ENCODE data around the gene TMEM170A.
A peak's percentile ranks its signal among the peaks of the same experiment; 100 is the strongest.
"Not testable (repeated sequence)": the region's sequence is repeated elsewhere in the genome, so short reads cannot be mapped to it uniquely, and the experiment has no call there.

TMEM170A gene

GRCh38 chr16:75466760-75467159 is 2.3 kb upstream of the TMEM170A start:
- TF ChIP-seq CTCF (conservative IDR thresholded peaks at IDR 0.05; ENCODE audit: low read depth, low read length): no peak
- DNase-seq (ENCODE audit: low read depth): no peak
- no peak overlapping the region for H3K4me3 ChIP-seq (ENCODE audit: low read length)

- DNase-seq (ENCODE audit: low read depth): not testable (repeated sequence)
Observed at GRCh38 chr16:75463389-75464121, 934 bp downstream of the TMEM170A start.

GRCh38 chr16:75462806-75463205 is 1.7 kb downstream of the TMEM170A start:
- DNase-seq (ENCODE audit: low read depth): no peak
- no peak overlapping the region for H3K4me3 ChIP-seq (ENCODE audit: low read length)
- no peak for TF ChIP-seq CTCF (conservative IDR thresholded peaks at IDR 0.05; ENCODE audit: low read depth, low read length)

More at GRCh38 chr16:75463389-75464121, 934 bp downstream of the TMEM170A start:
- peak overlapping the region; percentile 74 for H3K4me3 ChIP-seq (ENCODE audit: low read length)

GRCh38 chr16:75461575-75461974 is 2.9 kb downstream of the TMEM170A start:
- no peak overlapping the region for H3K4me3 ChIP-seq (ENCODE audit: low read length)
- DNase-seq (ENCODE audit: low read depth): no peak
- TF ChIP-seq CTCF (conservative IDR thresholded peaks at IDR 0.05; ENCODE audit: low read depth, low read length): no peak

- no peak for TF ChIP-seq CTCF (conservative IDR thresholded peaks at IDR 0.05; ENCODE audit: low read depth, low read length)
- H3K4me3 ChIP-seq (ENCODE audit: low read length): no peak overlapping the region
- no peak for DNase-seq (ENCODE audit: low read depth)
Observed at GRCh38 chr16:75460446-75460845, 4.0 kb downstream of the TMEM170A start.

GRCh38 chr16:75459691-75460090 is 4.8 kb downstream of the TMEM170A start:
- H3K4me3 ChIP-seq (ENCODE audit: low read length): no peak overlapping the region
- no peak for TF ChIP-seq CTCF (conservative IDR thresholded peaks at IDR 0.05; ENCODE audit: low read depth, low read length)
- DNase-seq (ENCODE audit: low read depth): no peak

- H3K4me3 ChIP-seq (ENCODE audit: low read length): no peak overlapping the region
- TF ChIP-seq CTCF (conservative IDR thresholded peaks at IDR 0.05; ENCODE audit: low read depth, low read length): no peak
- no peak for DNase-seq (ENCODE audit: low read depth)
Observed at GRCh38 chr16:75458439-75458838, 6.0 kb downstream of the TMEM170A start.
